Endothelial cell of umbilical vein (primary cell): ENCODE results near the gene PRDM11.

Experiments
- FOS ChIP-seq: IDR thresholded peaks from 2 replicates; pipeline ENCODE4 v1.6.1; 2011; ENCODE audit warnings: mild to moderate bottlenecking, low read length, moderate library complexity, borderline replicate concordance; ENCODE audit not compliant: insufficient read depth
- JUN ChIP-seq: IDR thresholded peaks from 2 replicates; pipeline ENCODE4 v1.6.1; 2011; ENCODE audit warnings: borderline replicate concordance, low read depth; ENCODE audit not compliant: insufficient read length, insufficient read depth
- POLR2A ChIP-seq: IDR thresholded peaks from 2 replicates; pipeline ENCODE4 v1.6.1; 2012; ENCODE audit warnings: low read depth, mild to moderate bottlenecking, control low read depth, low read length
- POLR2AphosphoS5 ChIP-seq: IDR thresholded peaks from 2 replicates; pipeline ENCODE4 v1.6.1; 2012; ENCODE audit warnings: low read depth, mild to moderate bottlenecking, control low read depth, low read length, moderate library complexity; ENCODE audit not compliant: insufficient read depth
- TF ChIP-seq, protein P1 (sequence below), 2 donors: IDR thresholded peaks; 1 replicate in 1 of 2; 2 replicates in 1 of 2; pipeline ENCODE4 v1.5.1; 2011; ENCODE audit warnings: low read length in 2 of 2, mild to moderate bottlenecking in 2 of 2, moderate library complexity in 2 of 2, control low read depth in 1 of 2, inconsistent platforms in 1 of 2, low read depth in 1 of 2; ENCODE audit not compliant: insufficient read depth in 1 of 2; ENCODE audit errors: extremely low read depth in 1 of 2

DNA sequence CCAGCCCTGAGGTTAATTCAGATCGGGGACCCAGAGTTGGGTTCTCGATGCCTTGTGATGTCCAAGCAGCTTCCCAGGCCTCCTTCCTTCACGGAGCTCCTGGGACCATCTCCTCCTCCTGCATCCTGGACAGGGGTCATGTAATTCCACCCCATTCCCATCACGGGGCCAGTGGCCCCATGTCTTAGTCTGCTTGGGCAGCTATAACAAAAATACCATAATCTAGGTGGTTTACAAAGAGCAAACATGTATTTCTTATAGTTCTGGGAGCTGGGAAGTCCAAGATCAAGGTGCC is 41.7 kb upstream of the PRDM11 start:
- TF ChIP-seq, protein P1, sequence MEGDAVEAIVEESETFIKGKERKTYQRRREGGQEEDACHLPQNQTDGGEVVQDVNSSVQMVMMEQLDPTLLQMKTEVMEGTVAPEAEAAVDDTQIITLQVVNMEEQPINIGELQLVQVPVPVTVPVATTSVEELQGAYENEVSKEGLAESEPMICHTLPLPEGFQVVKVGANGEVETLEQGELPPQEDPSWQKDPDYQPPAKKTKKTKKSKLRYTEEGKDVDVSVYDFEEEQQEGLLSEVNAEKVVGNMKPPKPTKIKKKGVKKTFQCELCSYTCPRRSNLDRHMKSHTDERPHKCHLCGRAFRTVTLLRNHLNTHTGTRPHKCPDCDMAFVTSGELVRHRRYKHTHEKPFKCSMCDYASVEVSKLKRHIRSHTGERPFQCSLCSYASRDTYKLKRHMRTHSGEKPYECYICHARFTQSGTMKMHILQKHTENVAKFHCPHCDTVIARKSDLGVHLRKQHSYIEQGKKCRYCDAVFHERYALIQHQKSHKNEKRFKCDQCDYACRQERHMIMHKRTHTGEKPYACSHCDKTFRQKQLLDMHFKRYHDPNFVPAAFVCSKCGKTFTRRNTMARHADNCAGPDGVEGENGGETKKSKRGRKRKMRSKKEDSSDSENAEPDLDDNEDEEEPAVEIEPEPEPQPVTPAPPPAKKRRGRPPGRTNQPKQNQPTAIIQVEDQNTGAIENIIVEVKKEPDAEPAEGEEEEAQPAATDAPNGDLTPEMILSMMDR (IDR thresholded peaks at IDR 0.05; ENCODE audit: extremely low read depth in 1 of 2, insufficient read depth in 1 of 2, low read depth in 1 of 2, low read length in 2 of 2) = no peak
- TF ChIP-seq POLR2A (no peak), JUN (no peak), POLR2AphosphoS5 (no peak), FOS (no peak)
